Neural progenitor cell (in vitro differentiated cells): ENCODE data around the gene PRPS2. TPM values are rescaled to one million over a fixed set of nuclear protein-coding genes. Genes with fewer than 3 reads are reported as not detected.

Experiments used
- DNase-seq: peaks from one replicate; pipeline ENCODE4 v3.0.0-alpha.2; 2016; ENCODE audit warnings: low spot score
- H2AFZ ChIP-seq: fragments of 200-600 bp; sonication (generic); replicated peaks from 2 replicates; pipeline ENCODE4 v1.6.1; 2016; ENCODE audit warnings: antibody characterized with exemption
- H3F3A ChIP-seq: fragments of 200-600 bp; sonication (generic); 2 replicates; pipeline ENCODE4 v1.6.1; 2016; ENCODE audit warnings: antibody characterized with exemption, low read depth
- H3K27ac ChIP-seq: fragments of 200-600 bp; sonication (generic); 2 replicates; pipeline ENCODE4 v1.5.1; 2016; ENCODE audit warnings: mild to moderate bottlenecking
- H3K27me3 ChIP-seq: fragments of 200-600 bp; sonication (generic); 2 replicates; pipeline ENCODE4 v1.6.1; 2016; ENCODE audit warnings: mild to moderate bottlenecking, moderate library complexity
- H3K36me3 ChIP-seq: fragments of 200-600 bp; sonication (generic); 2 replicates; pipeline ENCODE4 v1.5.1; 2016
- H3K4me1 ChIP-seq: fragments of 200-600 bp; sonication (generic); 2 replicates; pipeline ENCODE4 v1.6.1; 2016; ENCODE audit warnings: mixed run types
- H3K4me2 ChIP-seq: fragments of 200-600 bp; sonication (generic); 2 replicates; pipeline ENCODE4 v1.6.1; 2016
- H3K4me3 ChIP-seq: fragments of 200-600 bp; sonication (generic); 2 replicates; pipeline ENCODE4 v1.5.1; 2016
- H3K79me2 ChIP-seq: fragments of 200-600 bp; sonication (generic); 2 replicates; pipeline ENCODE4 v1.6.1; 2016; ENCODE audit warnings: low read depth
- H3K9ac ChIP-seq: fragments of 200-600 bp; sonication (generic); 2 replicates; pipeline ENCODE4 v1.6.1; 2016
- H3K9me3 ChIP-seq: fragments of 200-600 bp; sonication (generic); 2 replicates; pipeline ENCODE4 v1.5.1; 2016; ENCODE audit warnings: low read depth
- H4K20me1 ChIP-seq: fragments of 200-600 bp; sonication (generic); 2 replicates; pipeline ENCODE4 v1.6.1; 2016; ENCODE audit warnings: low read depth
- H3K27ac Mint-ChIP-seq: 3 replicates; pipeline ENCODE4 v1.8.0; 2021; ENCODE audit warnings: mixed read lengths
- H3K27me3 Mint-ChIP-seq: 2 replicates; pipeline ENCODE4 v1.8.0; 2022; ENCODE audit warnings: low read depth, mild to moderate bottlenecking, inconsistent platforms, moderate library complexity, mixed read lengths; ENCODE audit not compliant: insufficient read depth
- H3K36me3 Mint-ChIP-seq: 3 replicates; pipeline ENCODE4 v1.8.0; 2021; ENCODE audit warnings: mixed read lengths
- H3K4me1 Mint-ChIP-seq: 3 replicates; pipeline ENCODE4 v1.8.0; 2021; ENCODE audit warnings: mixed read lengths
- H3K4me3 Mint-ChIP-seq: 3 replicates; pipeline ENCODE4 v1.8.0; 2021; ENCODE audit warnings: mild to moderate bottlenecking, moderate library complexity, mixed read lengths
- H3K9me3 Mint-ChIP-seq: 3 replicates; pipeline ENCODE4 v1.8.0; 2020; ENCODE audit warnings: mixed read lengths
- CTCF ChIP-seq: fragments of 200-600 bp; sonication (generic); IDR thresholded peaks from 2 replicates; pipeline ENCODE4 v1.5.1; 2017; ENCODE audit warnings: antibody characterized with exemption, mild to moderate bottlenecking
- EZH2 ChIP-seq: fragments of 200-600 bp; sonication (generic); IDR thresholded peaks from 2 replicates; pipeline ENCODE4 v1.6.1; 2017; ENCODE audit warnings: antibody characterized with exemption, mild to moderate bottlenecking, moderate library complexity
- EZH2phosphoT487 ChIP-seq: fragments of 200-600 bp; sonication (generic); IDR thresholded peaks from 2 replicates; pipeline ENCODE4 v1.6.1; 2017; ENCODE audit warnings: antibody characterized with exemption
- total RNA-seq: library from RNA; depleted of rRNA; stranded (reverse); fragments of >200 nt; gene quantifications from 2 replicates; pipeline ENCODE4 v1.2.3, GENCODE V29; 2015; ENCODE audit warnings: low replicate concordance

Gene PRPS2
- total RNA-seq, 1 donor from 2014 or later: 32.2 TPM

GRCh38 chrX:12843668-12844279, 52.6 kb downstream of the PRPS2 start:
- H3K27ac Mint-ChIP-seq: no peak overlapping the region
- Histone ChIP-seq H4K20me1 (no peaks in the 10 kb centered on the region), H3K27me3 (no peaks in the 10 kb centered on the region), H3K79me2 (no peaks in the 10 kb centered on the region), H3K27ac (no peak overlapping the region), H3K4me1 (no peaks in the 10 kb centered on the region), H3K4me3 (no peak overlapping the region), H3F3A (no peaks in the 10 kb centered on the region), H2AFZ (no peak overlapping the region), H3K4me2 (no peak overlapping the region), H3K9me3 (peaks cover 4% of the 10 kb centered on the region), H3K36me3 (no peaks in the 10 kb centered on the region), H3K9ac (no peak overlapping the region)
- no peaks in the 10 kb centered on the region for H3K27me3 Mint-ChIP-seq
- H3K4me1 Mint-ChIP-seq: peaks cover 4% of the 10 kb centered on the region
- no peak overlapping the region for H3K4me3 Mint-ChIP-seq
- no peaks in the 10 kb centered on the region for H3K36me3 Mint-ChIP-seq
- no peak for DNase-seq
- no peaks in the 10 kb centered on the region for H3K9me3 Mint-ChIP-seq
- TF ChIP-seq EZH2 (no peak), CTCF (no peak), EZH2phosphoT487 (no peak)

GRCh38 chrX:12844319-12844718, 53.1 kb downstream of the PRPS2 start:
- Histone ChIP-seq H3K27ac (no peak overlapping the region), H3K9me3 (peaks cover 4% of the 10 kb centered on the region), H3K36me3 (no peaks in the 10 kb centered on the region), H3K4me1 (no peaks in the 10 kb centered on the region), H3K4me3 (no peak overlapping the region), H3K27me3 (no peaks in the 10 kb centered on the region), H4K20me1 (no peaks in the 10 kb centered on the region), H3K4me2 (no peak overlapping the region), H3K9ac (no peak overlapping the region), H3F3A (no peaks in the 10 kb centered on the region), H3K79me2 (no peaks in the 10 kb centered on the region), H2AFZ (no peak overlapping the region)
- peaks cover 4% of the 10 kb centered on the region for H3K4me1 Mint-ChIP-seq
- no peaks in the 10 kb centered on the region for H3K27me3 Mint-ChIP-seq
- DNase-seq: no peak
- H3K36me3 Mint-ChIP-seq: no peaks in the 10 kb centered on the region
- no peak overlapping the region for H3K27ac Mint-ChIP-seq
- no peaks in the 10 kb centered on the region for H3K9me3 Mint-ChIP-seq
- TF ChIP-seq EZH2phosphoT487: no peak
- TF ChIP-seq EZH2: no peak
- no peak for TF ChIP-seq CTCF
- no peak overlapping the region for H3K4me3 Mint-ChIP-seq

- Histone ChIP-seq H3K79me2 (no peaks in the 10 kb centered on the region), H3K4me3 (no peak overlapping the region), H3K27ac (no peak overlapping the region), H3F3A (no peaks in the 10 kb centered on the region), H3K4me2 (no peak overlapping the region), H4K20me1 (no peaks in the 10 kb centered on the region), H3K9ac (no peak overlapping the region), H2AFZ (no peak overlapping the region), H3K4me1 (no peaks in the 10 kb centered on the region), H3K9me3 (peaks cover 4% of the 10 kb centered on the region), H3K27me3 (no peaks in the 10 kb centered on the region), H3K36me3 (no peaks in the 10 kb centered on the region)
- Mint-ChIP-seq H3K9me3 (peaks cover 15% of the 10 kb centered on the region), H3K36me3 (no peaks in the 10 kb centered on the region), H3K4me1 (no peaks in the 10 kb centered on the region), H3K27me3 (no peaks in the 10 kb centered on the region), H3K4me3 (no peak overlapping the region), H3K27ac (no peak overlapping the region)
- TF ChIP-seq EZH2phosphoT487 (no peak), EZH2 (no peak), CTCF (no peak)
- no peak for DNase-seq
Observed at GRCh38 chrX:12865359-12865758, 74.1 kb downstream of the PRPS2 start.
